HCT116 (cell line): Measurements from ENCODE around the gene MN1. TPM values are rescaled to one million over a fixed set of nuclear protein-coding genes. Genes with fewer than 3 reads are reported as not detected.
A peak's percentile ranks its signal among the peaks of the same experiment; 100 is the strongest.

Source experiments
- ATAC-seq: fragments of 200-7000 bp; cut with Tn5 transposase; 2 replicates; pipeline ENCODE4 v1.9.1; 2020; ENCODE audit warnings: mild to moderate bottlenecking, moderate library complexity
- BruUV-seq: library from RNA; stranded (reverse); fragments of 400-500 nt; replicated peaks from 2 replicates; lab custom pipeline; 2021; lab: Mats Ljungman, UMichigan
- CTCF ChIA-PET: fragments of 300-600 bp; sonication (Branson Sonifier 250); formaldehyde crosslinking; loops from one replicate; lab custom pipeline; 2021; ENCODE audit warnings: antibody characterized with exemption; lab: Charles Lee
- POLR2A ChIA-PET: fragments of 300-600, 350-600 bp; sonication (Branson Sonifier 250); formaldehyde crosslinking; loops from one replicate; lab custom pipeline; 2021; ENCODE audit warnings: antibody characterized with exemption; lab: Charles Lee
- RAD21 ChIA-PET, 2 experiments: fragments of 300-600 bp; sonication (Branson Sonifier 250); formaldehyde crosslinking; loops; one replicate each; lab custom pipeline; 2023; ENCODE audit warnings: low total read pairs in 2 of 2; ENCODE audit not compliant: uncharacterized antibody in 2 of 2, unreplicated experiment in 2 of 2, low non-redundant PET in 1 of 2; lab: Charles Lee
- DNase-seq: peaks from one replicate; pipeline ENCODE4 v3.0.0-alpha.2; 2010; ENCODE audit warnings: low read depth, low spot score
- H2AFZ ChIP-seq: fragments of 200-600 bp; shearing (Covaris generic), sonication (generic); 2 replicates; pipeline ENCODE4 v1.6.1; 2017; ENCODE audit warnings: low read depth, mixed run types, mixed read lengths, antibody characterized with exemption, low read length; ENCODE audit not compliant: poor library complexity, severe bottlenecking
- H3K27ac ChIP-seq: 2 replicates; pipeline ENCODE4 v1.5.1; 2012; ENCODE audit warnings: low read depth, low read length
- H3K27me3 ChIP-seq: fragments of 200-600 bp; sonication (generic); 2 replicates; pipeline ENCODE4 v1.6.1; 2016; ENCODE audit warnings: mixed run types, low read length, mixed read lengths; ENCODE audit not compliant: insufficient read depth
- H3K36me3 ChIP-seq, 2 experiments: fragments of 200-500 bp in 1 of 2; fragments of 200-600 bp in 1 of 2; sonication (Bioruptor generic) in 1 of 2; sonication (generic) in 1 of 2; 2 replicates each; pipeline versions ENCODE4 v1.5.1 to v1.6.1; 2014 to 2016; ENCODE audit warnings: low read length in 2 of 2, inconsistent platforms in 1 of 2, mixed read lengths in 1 of 2, mixed run types in 1 of 2; ENCODE audit not compliant: insufficient read depth in 2 of 2, control insufficient read depth in 1 of 2
- H3K4me1 ChIP-seq, 2 experiments: fragments of 200-600 bp in 1 of 2; sonication (generic) in 1 of 2; 2 replicates each; pipeline versions ENCODE4 v1.5.1 to v1.6.1; 2012 to 2017; ENCODE audit warnings: low read length in 2 of 2, inconsistent platforms in 1 of 2, mild to moderate bottlenecking in 1 of 2, mixed read lengths in 1 of 2, mixed run types in 1 of 2, moderate library complexity in 1 of 2; ENCODE audit not compliant: insufficient read depth in 2 of 2, control insufficient read depth in 1 of 2
- H3K4me2 ChIP-seq: fragments of 200-600 bp; sonication (generic); 2 replicates; pipeline ENCODE4 v1.6.1; 2017; ENCODE audit warnings: mixed run types, low read length, mixed read lengths
- H3K4me3 ChIP-seq, 2 experiments: fragments of 200-600 bp in 1 of 2; sonication (generic) in 1 of 2; replicated peaks in 1 of 2; 2 replicates each; pipeline ENCODE4 v1.5.1; 2011 to 2016; ENCODE audit warnings: low read length in 2 of 2, control low read depth in 1 of 2, low read depth in 1 of 2, mild to moderate bottlenecking in 1 of 2, mixed read lengths in 1 of 2, mixed run types in 1 of 2
- H3K79me2 ChIP-seq: fragments of 200-600 bp; sonication (generic); 2 replicates; pipeline ENCODE4 v1.6.1; 2017; ENCODE audit warnings: mild to moderate bottlenecking, mixed run types, low read length, moderate library complexity, mixed read lengths; ENCODE audit not compliant: insufficient read depth
- H3K9ac ChIP-seq: fragments of 200-600 bp; sonication (generic); 2 replicates; pipeline ENCODE4 v1.6.1; 2016; ENCODE audit warnings: low read length, mixed read lengths
- H3K9me2 ChIP-seq: fragments of 200-600 bp; sonication (generic), shearing (Covaris generic); 2 replicates; pipeline ENCODE4 v1.6.1; 2017; ENCODE audit warnings: mixed run types, mild to moderate bottlenecking, moderate library complexity; ENCODE audit not compliant: insufficient read depth
- H3K9me3 ChIP-seq, 2 experiments: fragments of 200-500 bp in 1 of 2; fragments of 200-600 bp in 1 of 2; sonication (Bioruptor generic) in 1 of 2; sonication (generic) in 1 of 2; 2 replicates each; pipeline ENCODE4 v1.6.1; 2014 to 2017; ENCODE audit warnings: low read length in 2 of 2, mixed read lengths in 2 of 2, inconsistent platforms in 1 of 2, low read depth in 1 of 2, mild to moderate bottlenecking in 1 of 2, mixed run types in 1 of 2, moderate library complexity in 1 of 2; ENCODE audit not compliant: control insufficient read depth in 1 of 2, insufficient read depth in 1 of 2
- H4K20me1 ChIP-seq: fragments of 200-600 bp; sonication (generic), shearing (Covaris generic); 2 replicates; pipeline ENCODE4 v1.6.1; 2017; ENCODE audit warnings: mixed run types, mild to moderate bottlenecking, moderate library complexity; ENCODE audit not compliant: insufficient read depth
- ATF3 ChIP-seq: IDR thresholded peaks from 2 replicates; pipeline ENCODE4 v1.6.1; 2012
- CBX3 ChIP-seq: IDR thresholded peaks from 2 replicates; pipeline ENCODE4 v1.6.1; 2012; ENCODE audit warnings: low read depth
- CEBPB ChIP-seq: IDR thresholded peaks from 2 replicates; pipeline ENCODE4 v1.6.1; 2012; ENCODE audit warnings: low read depth
- EGR1 ChIP-seq: IDR thresholded peaks from 2 replicates; pipeline ENCODE4 v1.6.1; 2012; ENCODE audit warnings: low read depth
- ELF1 ChIP-seq: IDR thresholded peaks from 2 replicates; pipeline ENCODE4 v1.6.1; 2012; ENCODE audit warnings: low read depth, borderline replicate concordance
- EZH2 ChIP-seq: fragments of 200-600 bp; sonication (generic); IDR thresholded peaks from 2 replicates; pipeline ENCODE4 v1.6.1; 2017; ENCODE audit warnings: antibody characterized with exemption, mixed run types
- FOSL1 ChIP-seq: IDR thresholded peaks from 2 replicates; pipeline ENCODE4 v1.6.1; 2012; ENCODE audit warnings: low read depth
- JUND ChIP-seq: IDR thresholded peaks from 2 replicates; pipeline ENCODE4 v1.6.1; 2012
- POLR2AphosphoS5 ChIP-seq: IDR thresholded peaks from 2 replicates; pipeline ENCODE4 v1.6.1; 2011; ENCODE audit warnings: mild to moderate bottlenecking, low read depth, low read length, moderate library complexity
- RAD21 ChIP-seq: IDR thresholded peaks from 2 replicates; pipeline ENCODE4 v1.6.1; 2012; ENCODE audit warnings: low read depth, mild to moderate bottlenecking
- SP1 ChIP-seq: IDR thresholded peaks from 2 replicates; pipeline ENCODE4 v1.6.1; 2012; ENCODE audit warnings: low read depth
- TCF7L2 ChIP-seq: IDR thresholded peaks from 2 replicates; pipeline ENCODE4 v1.7.0; 2011; ENCODE audit warnings: borderline replicate concordance, inconsistent platforms; ENCODE audit not compliant: insufficient read depth, insufficient read length; ENCODE audit errors: extremely low read depth
- YY1 ChIP-seq: IDR thresholded peaks from 2 replicates; pipeline ENCODE4 v1.6.1; 2011; ENCODE audit warnings: low read length, low read depth, moderate library complexity, mild to moderate bottlenecking; ENCODE audit not compliant: insufficient replicate concordance; ENCODE audit errors: extremely low read depth
- ZBTB33 ChIP-seq: IDR thresholded peaks from 2 replicates; pipeline ENCODE4 v1.6.1; 2011; ENCODE audit warnings: mild to moderate bottlenecking, low read length, moderate library complexity; ENCODE audit not compliant: insufficient replicate concordance; ENCODE audit errors: extremely low read depth
- ZFX ChIP-seq: fragments of 450-650 bp; IDR thresholded peaks from 2 replicates; pipeline ENCODE4 v1.6.1; 2017
- intact Hi-C: fragments of 100-400 bp; cut with micrococcal nuclease; formaldehyde crosslinking; loops from 2 replicates; pipeline ENCODE4 v1.10.0; 2022
- total RNA-seq: library from RNA; stranded (reverse); gene quantifications from one replicate; pipeline ENCODE4 v1.2.1, GENCODE V29; 2021; ENCODE audit not compliant: unreplicated experiment

Gene MN1
- total RNA-seq, 1 experiment from 2014 or later: 2.9 TPM

DNA sequence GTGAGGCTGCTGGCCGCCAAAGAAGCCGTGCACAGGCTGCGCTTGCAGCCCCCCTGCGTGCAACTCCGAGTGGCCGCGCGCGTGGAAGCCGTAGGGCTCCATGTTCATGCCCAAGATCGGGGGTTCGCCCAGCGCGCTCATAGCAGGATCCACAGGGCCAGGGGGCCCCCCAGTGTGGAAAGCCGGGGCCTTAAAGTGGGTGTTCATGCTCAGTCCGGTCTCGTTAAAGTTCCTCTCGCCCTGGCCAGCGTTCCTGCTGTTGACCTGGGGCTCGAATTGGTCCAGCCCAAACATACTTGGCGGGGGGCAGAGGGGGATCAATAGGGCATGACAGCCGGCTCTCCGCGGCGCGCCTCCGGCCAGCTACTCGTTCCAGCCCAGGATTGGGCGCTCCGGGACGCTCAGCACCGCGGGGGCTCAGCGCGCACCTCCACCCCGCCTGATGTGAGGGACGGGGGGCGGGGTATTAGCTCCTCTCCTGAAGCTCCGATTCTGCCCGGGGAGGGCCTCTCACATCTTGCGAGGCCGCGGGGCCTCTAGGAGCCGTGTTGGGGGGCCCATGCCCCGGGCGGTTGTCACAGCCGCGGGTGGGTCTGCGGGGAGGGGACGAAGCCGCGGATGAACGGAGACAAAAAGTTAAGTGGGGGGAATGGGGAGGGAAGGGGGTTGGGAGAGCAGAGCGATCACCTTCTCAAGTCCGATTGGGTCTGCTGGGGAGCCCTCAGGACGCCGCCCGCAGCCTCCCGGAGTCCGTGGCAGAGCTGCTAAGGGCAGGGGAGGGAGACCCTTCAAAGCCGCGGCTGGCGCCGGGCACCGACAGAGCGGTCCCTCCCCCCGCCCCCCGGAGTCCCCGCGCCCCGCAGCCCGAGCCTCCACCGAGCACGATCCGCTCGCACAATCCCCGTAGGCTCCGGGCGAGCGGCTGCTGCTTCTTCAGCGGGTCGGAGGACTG is 1.0 kb downstream of the MN1 start:
- DNase-seq: no peak
- Histone ChIP-seq H3K4me2 (peak overlapping the region; percentile 91), H3K4me3 (peak overlapping the region; percentile 60 to 66), H2AFZ (no peak overlapping the region), H3K27me3 (no peaks in the 10 kb centered on the region), H3K4me1 (peaks cover 6 to 19% of the 10 kb centered on the region in 2 experiments; a peak in 2 of 4 replicates), H3K27ac (no peak overlapping the region), H3K9ac (peak overlapping the region; percentile 54), H3K9me2 (no peaks in the 10 kb centered on the region), H3K9me3 (no peaks in the 10 kb centered on the region), H4K20me1 (no peaks in the 10 kb centered on the region), H3K79me2 (no peaks in the 10 kb centered on the region), H3K36me3 (no peaks in the 10 kb centered on the region)
- intact Hi-C loops: loop anchor here (5.0 kb wide), 1 partner anchor 1043 kb away; no protein-coding TSS in a partner anchor
- ChIA-PET CTCF (interaction anchor here (0.6 kb wide), 1 partner anchor 465 kb away, joined by 4 read pairs; no protein-coding TSS in a partner anchor), RAD21 (no interaction called here), POLR2A (no interaction called here)
- ATAC-seq: no peak
- TF ChIP-seq ELF1 (no peak), POLR2AphosphoS5 (no peak), SP1 (no peak), ZBTB33 (no peak), YY1 (no peak), CEBPB (no peak), RAD21 (no peak), EZH2 (no peak), CBX3 (no peak), TCF7L2 (no peak), ZFX (no peak), EGR1 (no peak), ATF3 (no peak), FOSL1 (no peak), JUND (no peak)
- BruUV-seq: no TSS peak
